ENCODE measurements around the gene NUCB1. TPM values are rescaled to one million over a fixed set of nuclear protein-coding genes. Genes with fewer than 3 reads are reported as not detected.

Gene NUCB1
- total RNA-seq, 1 experiment from 2014 or later = 153 TPM

DNA sequence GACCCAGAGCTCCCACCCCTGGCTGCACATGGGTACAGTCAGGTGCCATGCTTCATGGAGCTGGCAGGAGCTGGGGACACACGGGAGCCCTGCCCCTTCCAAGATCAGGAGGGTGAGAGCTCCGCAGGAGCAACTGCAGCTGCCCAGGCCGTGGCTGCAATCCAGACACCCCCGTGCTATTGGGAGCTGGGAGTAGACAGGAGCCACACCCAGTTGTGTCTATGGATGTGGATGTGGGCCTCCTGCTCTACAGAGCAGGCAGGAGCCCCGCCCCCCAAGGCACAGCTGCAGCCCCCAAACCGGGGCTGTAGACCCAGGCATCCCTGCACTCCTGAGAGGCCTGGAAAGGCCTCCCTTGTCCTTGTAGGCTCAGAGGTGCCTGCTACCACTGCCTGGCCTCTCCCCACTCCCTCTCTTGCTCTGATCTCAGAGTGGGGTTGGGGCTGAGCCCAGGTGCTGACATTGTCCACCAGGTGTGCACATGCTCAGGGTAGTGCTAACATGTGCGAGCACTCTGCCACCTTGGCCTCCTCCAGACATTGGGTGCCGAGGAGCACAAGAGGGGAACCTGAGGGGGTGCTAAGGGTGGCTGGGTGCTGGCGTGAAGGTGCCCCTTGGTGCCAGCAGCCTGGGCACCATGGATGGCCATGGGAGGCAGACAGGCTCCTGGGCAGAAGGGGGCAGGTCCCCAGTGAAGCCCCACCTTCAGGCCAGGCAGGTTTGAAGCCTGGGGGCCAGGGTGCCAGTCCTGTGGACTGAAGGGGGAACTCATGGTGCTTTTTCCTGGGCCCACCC is 46.5 kb downstream of the NUCB1 start (continued):
- TF ChIP-seq, protein P1, sequence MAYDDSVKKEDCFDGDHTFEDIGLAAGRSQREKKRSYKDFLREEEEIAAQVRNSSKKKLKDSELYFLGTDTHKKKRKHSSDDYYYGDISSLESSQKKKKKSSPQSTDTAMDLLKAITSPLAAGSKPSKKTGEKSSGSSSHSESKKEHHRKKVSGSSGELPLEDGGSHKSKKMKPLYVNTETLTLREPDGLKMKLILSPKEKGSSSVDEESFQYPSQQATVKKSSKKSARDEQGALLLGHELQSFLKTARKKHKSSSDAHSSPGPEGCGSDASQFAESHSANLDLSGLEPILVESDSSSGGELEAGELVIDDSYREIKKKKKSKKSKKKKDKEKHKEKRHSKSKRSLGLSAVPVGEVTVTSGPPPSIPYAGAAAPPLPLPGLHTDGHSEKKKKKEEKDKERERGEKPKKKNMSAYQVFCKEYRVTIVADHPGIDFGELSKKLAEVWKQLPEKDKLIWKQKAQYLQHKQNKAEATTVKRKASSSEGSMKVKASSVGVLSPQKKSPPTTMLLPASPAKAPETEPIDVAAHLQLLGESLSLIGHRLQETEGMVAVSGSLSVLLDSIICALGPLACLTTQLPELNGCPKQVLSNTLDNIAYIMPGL (CRISPR knock-in tag; IDR thresholded peaks at IDR 0.05) = no peak
- TF ChIP-seq ZNF263 (CRISPR knock-in tag; IDR thresholded peaks at IDR 0.05; ENCODE audit: low read depth) = no peak

DNA sequence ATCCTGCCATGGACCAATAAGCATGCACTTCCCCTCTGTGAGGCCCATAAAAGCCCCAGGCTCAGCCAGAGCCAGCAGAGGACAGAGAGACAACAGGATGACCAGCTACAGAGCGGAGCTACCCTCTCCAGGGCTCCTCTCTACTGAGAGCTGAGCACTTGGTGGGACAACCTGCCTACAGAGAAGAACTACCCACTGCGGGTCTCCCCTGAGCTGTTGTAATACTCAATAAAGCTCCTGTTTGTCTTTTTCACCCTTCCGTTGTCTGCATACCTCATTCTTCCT is 47.1 kb downstream of the NUCB1 start:
- ChIA-PET POLR2A (no interaction called here), CTCF (interaction anchor here (0.9 kb wide), 1 partner anchor 23 kb away, joined by 3 read pairs; no protein-coding TSS in a partner anchor)
- H3K27me3 Mint-ChIP-seq (ENCODE audit: low read depth) = peaks cover 14% of the 10 kb centered on the region
- H3K36me3 Mint-ChIP-seq = peaks cover under 1% of the 10 kb centered on the region; the same call in 1 of the 2 replicates
- ATAC-seq (no peak), DNase-seq (ENCODE audit: low spot score) (no peak)
- no peaks in the 10 kb centered on the region for H3K4me1 Mint-ChIP-seq
- TF ChIP-seq, protein P2, sequence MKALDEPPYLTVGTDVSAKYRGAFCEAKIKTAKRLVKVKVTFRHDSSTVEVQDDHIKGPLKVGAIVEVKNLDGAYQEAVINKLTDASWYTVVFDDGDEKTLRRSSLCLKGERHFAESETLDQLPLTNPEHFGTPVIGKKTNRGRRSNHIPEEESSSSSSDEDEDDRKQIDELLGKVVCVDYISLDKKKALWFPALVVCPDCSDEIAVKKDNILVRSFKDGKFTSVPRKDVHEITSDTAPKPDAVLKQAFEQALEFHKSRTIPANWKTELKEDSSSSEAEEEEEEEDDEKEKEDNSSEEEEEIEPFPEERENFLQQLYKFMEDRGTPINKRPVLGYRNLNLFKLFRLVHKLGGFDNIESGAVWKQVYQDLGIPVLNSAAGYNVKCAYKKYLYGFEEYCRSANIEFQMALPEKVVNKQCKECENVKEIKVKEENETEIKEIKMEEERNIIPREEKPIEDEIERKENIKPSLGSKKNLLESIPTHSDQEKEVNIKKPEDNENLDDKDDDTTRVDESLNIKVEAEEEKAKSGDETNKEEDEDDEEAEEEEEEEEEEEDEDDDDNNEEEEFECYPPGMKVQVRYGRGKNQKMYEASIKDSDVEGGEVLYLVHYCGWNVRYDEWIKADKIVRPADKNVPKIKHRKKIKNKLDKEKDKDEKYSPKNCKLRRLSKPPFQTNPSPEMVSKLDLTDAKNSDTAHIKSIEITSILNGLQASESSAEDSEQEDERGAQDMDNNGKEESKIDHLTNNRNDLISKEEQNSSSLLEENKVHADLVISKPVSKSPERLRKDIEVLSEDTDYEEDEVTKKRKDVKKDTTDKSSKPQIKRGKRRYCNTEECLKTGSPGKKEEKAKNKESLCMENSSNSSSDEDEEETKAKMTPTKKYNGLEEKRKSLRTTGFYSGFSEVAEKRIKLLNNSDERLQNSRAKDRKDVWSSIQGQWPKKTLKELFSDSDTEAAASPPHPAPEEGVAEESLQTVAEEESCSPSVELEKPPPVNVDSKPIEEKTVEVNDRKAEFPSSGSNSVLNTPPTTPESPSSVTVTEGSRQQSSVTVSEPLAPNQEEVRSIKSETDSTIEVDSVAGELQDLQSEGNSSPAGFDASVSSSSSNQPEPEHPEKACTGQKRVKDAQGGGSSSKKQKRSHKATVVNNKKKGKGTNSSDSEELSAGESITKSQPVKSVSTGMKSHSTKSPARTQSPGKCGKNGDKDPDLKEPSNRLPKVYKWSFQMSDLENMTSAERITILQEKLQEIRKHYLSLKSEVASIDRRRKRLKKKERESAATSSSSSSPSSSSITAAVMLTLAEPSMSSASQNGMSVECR (CRISPR knock-in tag; IDR thresholded peaks at IDR 0.05; ENCODE audit: borderline replicate concordance) = no peak
- TF ChIP-seq, protein P3, sequence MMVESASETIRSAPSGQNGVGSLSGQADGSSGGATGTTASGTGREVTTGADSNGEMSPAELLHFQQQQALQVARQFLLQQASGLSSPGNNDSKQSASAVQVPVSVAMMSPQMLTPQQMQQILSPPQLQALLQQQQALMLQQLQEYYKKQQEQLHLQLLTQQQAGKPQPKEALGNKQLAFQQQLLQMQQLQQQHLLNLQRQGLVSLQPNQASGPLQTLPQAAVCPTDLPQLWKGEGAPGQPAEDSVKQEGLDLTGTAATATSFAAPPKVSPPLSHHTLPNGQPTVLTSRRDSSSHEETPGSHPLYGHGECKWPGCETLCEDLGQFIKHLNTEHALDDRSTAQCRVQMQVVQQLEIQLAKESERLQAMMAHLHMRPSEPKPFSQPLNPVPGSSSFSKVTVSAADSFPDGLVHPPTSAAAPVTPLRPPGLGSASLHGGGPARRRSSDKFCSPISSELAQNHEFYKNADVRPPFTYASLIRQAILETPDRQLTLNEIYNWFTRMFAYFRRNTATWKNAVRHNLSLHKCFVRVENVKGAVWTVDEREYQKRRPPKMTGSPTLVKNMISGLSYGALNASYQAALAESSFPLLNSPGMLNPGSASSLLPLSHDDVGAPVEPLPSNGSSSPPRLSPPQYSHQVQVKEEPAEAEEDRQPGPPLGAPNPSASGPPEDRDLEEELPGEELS (CRISPR knock-in tag; IDR thresholded peaks at IDR 0.05) = no peak
- no peak for TF ChIP-seq GRHL2 (CRISPR knock-in tag; IDR thresholded peaks at IDR 0.05; ENCODE audit: insufficient replicate concordance, severe bottlenecking)
- no peak for TF ChIP-seq SMAD4 (CRISPR knock-in tag; IDR thresholded peaks at IDR 0.05)
- TF ChIP-seq ESRRA (CRISPR knock-in tag; IDR thresholded peaks at IDR 0.05; ENCODE audit: borderline replicate concordance) = no peak
- no peak for TF ChIP-seq TEAD4 (CRISPR knock-in tag; IDR thresholded peaks at IDR 0.05)
- TF ChIP-seq, protein P4, sequence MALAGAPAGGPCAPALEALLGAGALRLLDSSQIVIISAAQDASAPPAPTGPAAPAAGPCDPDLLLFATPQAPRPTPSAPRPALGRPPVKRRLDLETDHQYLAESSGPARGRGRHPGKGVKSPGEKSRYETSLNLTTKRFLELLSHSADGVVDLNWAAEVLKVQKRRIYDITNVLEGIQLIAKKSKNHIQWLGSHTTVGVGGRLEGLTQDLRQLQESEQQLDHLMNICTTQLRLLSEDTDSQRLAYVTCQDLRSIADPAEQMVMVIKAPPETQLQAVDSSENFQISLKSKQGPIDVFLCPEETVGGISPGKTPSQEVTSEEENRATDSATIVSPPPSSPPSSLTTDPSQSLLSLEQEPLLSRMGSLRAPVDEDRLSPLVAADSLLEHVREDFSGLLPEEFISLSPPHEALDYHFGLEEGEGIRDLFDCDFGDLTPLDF (CRISPR knock-in tag; IDR thresholded peaks at IDR 0.05) = no peak
- TF ChIP-seq ETV6 (CRISPR knock-in tag; IDR thresholded peaks at IDR 0.05) = no peak
- no peak overlapping the region for H3K27ac Mint-ChIP-seq
- H3K9me3 Mint-ChIP-seq = no peaks in the 10 kb centered on the region
- no peak overlapping the region for H3K4me3 Mint-ChIP-seq

DNA sequence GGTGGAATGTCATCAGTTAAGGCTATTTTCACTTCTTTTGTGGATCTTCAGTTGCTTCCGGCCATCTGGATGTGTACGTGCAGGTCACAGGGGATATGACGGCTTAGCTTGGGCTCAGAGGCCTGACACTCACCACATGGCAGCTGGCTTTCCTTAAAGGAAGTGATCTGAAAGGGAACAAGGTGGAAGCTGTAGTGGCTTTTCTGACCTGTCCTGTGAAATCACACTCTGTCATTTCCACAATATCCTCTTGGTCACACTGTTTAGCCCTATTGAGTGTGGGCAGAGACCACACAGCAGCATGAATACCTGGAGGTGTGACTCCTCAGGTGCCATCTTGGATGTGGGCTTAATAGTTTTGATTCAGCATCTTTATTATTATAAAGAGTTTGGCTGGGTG is 50.0 kb downstream of the NUCB1 start:
- H3K4me1 Mint-ChIP-seq = peaks cover 2% of the 10 kb centered on the region; the same call in 1 of the 2 replicates
- H3K4me3 Mint-ChIP-seq = no peak overlapping the region

More for the DNA sequence above, 50.0 kb downstream of the NUCB1 start:
- Mint-ChIP-seq H3K36me3 (peaks cover under 1% of the 10 kb centered on the region; the same call in 1 of the 2 replicates), H3K9me3 (no peaks in the 10 kb centered on the region), H3K27me3 (ENCODE audit: low read depth) (peaks cover 19% of the 10 kb centered on the region), H3K27ac (no peak overlapping the region)
- CTCF ChIA-PET = no interaction called here
- TF ChIP-seq, protein P5, sequence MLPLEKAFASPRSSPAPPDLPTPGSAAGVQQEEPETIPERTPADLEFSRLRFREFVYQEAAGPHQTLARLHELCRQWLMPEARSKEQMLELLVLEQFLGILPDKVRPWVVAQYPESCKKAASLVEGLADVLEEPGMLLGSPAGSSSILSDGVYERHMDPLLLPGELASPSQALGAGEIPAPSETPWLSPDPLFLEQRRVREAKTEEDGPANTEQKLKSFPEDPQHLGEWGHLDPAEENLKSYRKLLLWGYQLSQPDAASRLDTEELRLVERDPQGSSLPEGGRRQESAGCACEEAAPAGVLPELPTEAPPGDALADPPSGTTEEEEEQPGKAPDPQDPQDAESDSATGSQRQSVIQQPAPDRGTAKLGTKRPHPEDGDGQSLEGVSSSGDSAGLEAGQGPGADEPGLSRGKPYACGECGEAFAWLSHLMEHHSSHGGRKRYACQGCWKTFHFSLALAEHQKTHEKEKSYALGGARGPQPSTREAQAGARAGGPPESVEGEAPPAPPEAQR (CRISPR knock-in tag; IDR thresholded peaks at IDR 0.05) = no peak
- TF ChIP-seq, protein P6, sequence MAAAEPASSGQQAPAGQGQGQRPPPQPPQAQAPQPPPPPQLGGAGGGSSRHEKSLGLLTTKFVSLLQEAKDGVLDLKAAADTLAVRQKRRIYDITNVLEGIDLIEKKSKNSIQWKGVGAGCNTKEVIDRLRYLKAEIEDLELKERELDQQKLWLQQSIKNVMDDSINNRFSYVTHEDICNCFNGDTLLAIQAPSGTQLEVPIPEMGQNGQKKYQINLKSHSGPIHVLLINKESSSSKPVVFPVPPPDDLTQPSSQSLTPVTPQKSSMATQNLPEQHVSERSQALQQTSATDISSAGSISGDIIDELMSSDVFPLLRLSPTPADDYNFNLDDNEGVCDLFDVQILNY (CRISPR knock-in tag; IDR thresholded peaks at IDR 0.05) = no peak
- TF ChIP-seq ETV6 (CRISPR knock-in tag; IDR thresholded peaks at IDR 0.05) = no peak
- TF ChIP-seq, protein P7, sequence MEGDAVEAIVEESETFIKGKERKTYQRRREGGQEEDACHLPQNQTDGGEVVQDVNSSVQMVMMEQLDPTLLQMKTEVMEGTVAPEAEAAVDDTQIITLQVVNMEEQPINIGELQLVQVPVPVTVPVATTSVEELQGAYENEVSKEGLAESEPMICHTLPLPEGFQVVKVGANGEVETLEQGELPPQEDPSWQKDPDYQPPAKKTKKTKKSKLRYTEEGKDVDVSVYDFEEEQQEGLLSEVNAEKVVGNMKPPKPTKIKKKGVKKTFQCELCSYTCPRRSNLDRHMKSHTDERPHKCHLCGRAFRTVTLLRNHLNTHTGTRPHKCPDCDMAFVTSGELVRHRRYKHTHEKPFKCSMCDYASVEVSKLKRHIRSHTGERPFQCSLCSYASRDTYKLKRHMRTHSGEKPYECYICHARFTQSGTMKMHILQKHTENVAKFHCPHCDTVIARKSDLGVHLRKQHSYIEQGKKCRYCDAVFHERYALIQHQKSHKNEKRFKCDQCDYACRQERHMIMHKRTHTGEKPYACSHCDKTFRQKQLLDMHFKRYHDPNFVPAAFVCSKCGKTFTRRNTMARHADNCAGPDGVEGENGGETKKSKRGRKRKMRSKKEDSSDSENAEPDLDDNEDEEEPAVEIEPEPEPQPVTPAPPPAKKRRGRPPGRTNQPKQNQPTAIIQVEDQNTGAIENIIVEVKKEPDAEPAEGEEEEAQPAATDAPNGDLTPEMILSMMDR (IDR thresholded peaks at IDR 0.05) = no peak
- TF ChIP-seq NFE2L1 (CRISPR knock-in tag; IDR thresholded peaks at IDR 0.05) = no peak
- TF ChIP-seq JAZF1 (CRISPR knock-in tag; IDR thresholded peaks at IDR 0.05) = no peak
- no peak for TF ChIP-seq NFATC4 (CRISPR knock-in tag; IDR thresholded peaks at IDR 0.05)
- no peak for TF ChIP-seq ATF1 (CRISPR knock-in tag; IDR thresholded peaks at IDR 0.05)
- TF ChIP-seq NR3C1 (CRISPR knock-in tag; conservative IDR thresholded peaks at IDR 0.05; ENCODE audit: low read depth) = no peak
- ATAC-seq = no peak
- DNase-seq (ENCODE audit: low spot score) = no peak
- POLR2A ChIA-PET = no interaction called here

All from WTC11 (cell line).